Testis (tissue), 2 donors: Measurements from ENCODE around the gene EFCAB12.

Experiments
- CTCF ChIP-seq, 3 experiments: fragments of 450-650 bp in 2 of 3; fragments of 200-600 bp in 1 of 3; sonication (generic) in 1 of 3; IDR thresholded peaks; one replicate each; pipeline ENCODE4 v1.5.1; 2016 to 2019; ENCODE audit warnings: antibody characterized with exemption in 3 of 3, mild to moderate bottlenecking in 2 of 3, moderate library complexity in 1 of 3
- POLR2A ChIP-seq: fragments of 450-650 bp; IDR thresholded peaks from one replicate; pipeline ENCODE4 v1.6.1; 2017; ENCODE audit warnings: antibody characterized with exemption, mild to moderate bottlenecking, moderate library complexity

- no peak for TF ChIP-seq CTCF (IDR thresholded peaks at IDR 0.05)
- no peak for TF ChIP-seq POLR2A
Measured at GRCh38 chr3:129412542-129413198, 15.8 kb downstream of the EFCAB12 start.
